UCSD-AML1 (cell line): ENCODE measurements around the gene SETD2.

Source experiments
- DNase-seq: peaks from one replicate; lab custom pipeline; 2025; ENCODE audit not compliant: unreplicated experiment; lab: John Stamatoyannopoulos, UW

Gene SETD2

GRCh38 chr3:46985588-46985987, 178.3 kb downstream of the SETD2 start:
- no peak for DNase-seq

GRCh38 chr3:46984591-46985459, 179.1 kb downstream of the SETD2 start:
- no peak for DNase-seq

- DNase-seq, result no peak
Observed at GRCh38 chr3:46982546-46982945, 181.4 kb downstream of the SETD2 start.

GRCh38 chr3:46981932-46982471, 181.9 kb downstream of the SETD2 start:
- DNase-seq, result peak; percentile 68

GRCh38 chr3:46979958-46980497, 183.9 kb downstream of the SETD2 start:
- DNase-seq, result no peak

- DNase-seq, result peak; percentile 96
Observed at GRCh38 chr3:46978985-46979944, 184.6 kb downstream of the SETD2 start, which contains the start of gene NBEAL2. NBEAL2 (plus strand) TSS chr3:46979666; CDS start chr3:46979862, 196 bp downstream.

- no peak for DNase-seq
Observed at GRCh38 chr3:46978381-46978780, 185.5 kb downstream of the SETD2 start.

GRCh38 chr3:46977811-46978195, 186.1 kb downstream of the SETD2 start:
- DNase-seq, result no peak

- DNase-seq, result peak; percentile 94
Observed at GRCh38 chr3:46976326-46977190, 187.4 kb downstream of the SETD2 start, which contains the start of gene CCDC12. CCDC12 (minus strand) TSS chr3:46976745; CDS start chr3:46976732, 13 bp downstream.

- no peak for DNase-seq
Observed at GRCh38 chr3:46974421-46975171, 189.3 kb downstream of the SETD2 start.

GRCh38 chr3:46972396-46972795, 191.5 kb downstream of the SETD2 start:
- no peak for DNase-seq

- DNase-seq, result no peak
Observed at GRCh38 chr3:46971742-46972141, 192.2 kb downstream of the SETD2 start.

GRCh38 chr3:46971151-46971550, 192.8 kb downstream of the SETD2 start:
- no peak for DNase-seq

- DNase-seq, result no peak
Observed at GRCh38 chr3:46970391-46971091, 193.4 kb downstream of the SETD2 start.

GRCh38 chr3:46968783-46969428, 195.0 kb downstream of the SETD2 start:
- DNase-seq, result no peak

- no peak for DNase-seq
Observed at GRCh38 chr3:46966811-46967210, 197.1 kb downstream of the SETD2 start.
